LNCaP clone FGC (cell line): ENCODE measurements around the gene P2RY11.
A peak's percentile ranks its signal among the peaks of the same experiment; 100 is the strongest.

Experiments
- DNase-seq: peaks from one replicate; pipeline ENCODE4 v3.0.0-alpha.2; 2011; ENCODE audit warnings: low read depth
- H3K4me3 ChIP-seq: 2 replicates; pipeline ENCODE4 v1.5.1; 2011; ENCODE audit warnings: mild to moderate bottlenecking, low read depth, low read length, control low read depth
- CTCF ChIP-seq: IDR thresholded peaks from 2 replicates; pipeline ENCODE4 v1.5.1; 2012; ENCODE audit warnings: mild to moderate bottlenecking; ENCODE audit not compliant: control insufficient read depth, insufficient read depth; ENCODE audit errors: extremely low read depth

The P2RY11 gene

DNA sequence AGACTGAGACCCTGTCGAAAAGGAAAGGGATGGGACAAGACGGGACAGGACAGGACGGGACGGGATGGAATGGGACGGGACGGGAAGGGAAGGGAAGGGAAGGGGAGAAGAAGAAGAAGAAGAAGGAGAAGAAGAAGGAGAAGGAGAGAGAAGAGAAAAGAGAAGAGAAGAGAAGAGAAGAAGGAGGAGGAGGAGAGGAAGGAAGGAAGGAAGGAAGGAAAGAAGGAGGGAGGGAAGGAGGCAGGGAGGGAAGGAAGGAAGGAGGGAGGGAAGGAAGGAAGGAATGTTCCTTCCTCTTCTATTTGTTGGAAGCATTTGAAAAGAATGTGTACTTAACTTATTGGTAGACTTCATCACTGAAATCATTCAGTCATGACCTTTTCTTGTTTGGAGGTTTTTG lies 35.0 kb upstream of the P2RY11 start:
- no peak for TF ChIP-seq CTCF
- DNase-seq: no peak
- H3K4me3 ChIP-seq: no peak overlapping the region

DNA sequence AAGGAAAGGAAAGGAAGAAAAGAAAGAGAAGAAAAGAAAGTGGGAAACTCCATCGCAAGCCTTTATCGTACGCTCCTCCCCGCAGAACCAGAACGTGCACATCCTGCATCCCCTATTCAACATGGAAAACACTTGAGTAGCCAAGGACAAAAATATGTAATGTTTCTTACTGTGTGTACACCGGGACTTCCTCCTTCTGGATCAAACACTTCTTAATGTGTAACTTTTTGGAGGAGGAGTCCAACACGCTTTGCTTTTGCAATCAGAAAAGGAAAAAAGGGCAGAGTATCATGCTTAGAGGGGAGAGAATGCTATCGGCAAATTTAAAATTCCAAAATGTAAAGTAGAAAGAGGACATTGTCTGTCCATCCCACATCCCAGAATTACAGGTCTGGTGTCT lies 33.2 kb upstream of the P2RY11 start:
- DNase-seq: no peak
- no peak for TF ChIP-seq CTCF
- H3K4me3 ChIP-seq: no peak overlapping the region

DNA sequence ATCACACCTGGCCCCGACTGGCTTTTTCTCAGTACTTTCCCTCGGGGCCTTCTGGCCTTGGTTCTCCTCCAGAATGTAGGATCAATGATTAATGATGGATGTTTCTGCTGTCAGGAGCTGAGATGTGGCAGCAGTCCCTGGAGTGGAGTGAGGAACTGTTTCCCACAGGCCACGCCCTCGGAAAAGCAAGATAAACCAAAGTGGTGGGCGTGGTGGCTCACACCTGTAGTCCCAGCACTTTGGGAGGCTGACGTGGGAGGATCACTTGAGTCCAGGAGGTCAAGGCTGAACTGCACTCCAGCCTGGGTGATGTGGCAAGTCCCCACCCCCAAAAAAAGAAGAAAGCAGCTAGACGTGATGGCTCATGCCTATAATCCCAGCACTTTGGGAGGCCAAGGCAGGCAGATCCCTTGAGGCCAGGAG lies 32.5 kb upstream of the P2RY11 start:
- no peak overlapping the region for H3K4me3 ChIP-seq
- no peak for DNase-seq
- no peak for TF ChIP-seq CTCF

GRCh38 chr19:10083911-10084310 lies 27.6 kb upstream of the P2RY11 start:
- no peak overlapping the region for H3K4me3 ChIP-seq
- no peak for TF ChIP-seq CTCF
- DNase-seq: no peak

- TF ChIP-seq CTCF: no peak
Measured at GRCh38 chr19:10084803-10085202, 26.7 kb upstream of the P2RY11 start.

DNA sequence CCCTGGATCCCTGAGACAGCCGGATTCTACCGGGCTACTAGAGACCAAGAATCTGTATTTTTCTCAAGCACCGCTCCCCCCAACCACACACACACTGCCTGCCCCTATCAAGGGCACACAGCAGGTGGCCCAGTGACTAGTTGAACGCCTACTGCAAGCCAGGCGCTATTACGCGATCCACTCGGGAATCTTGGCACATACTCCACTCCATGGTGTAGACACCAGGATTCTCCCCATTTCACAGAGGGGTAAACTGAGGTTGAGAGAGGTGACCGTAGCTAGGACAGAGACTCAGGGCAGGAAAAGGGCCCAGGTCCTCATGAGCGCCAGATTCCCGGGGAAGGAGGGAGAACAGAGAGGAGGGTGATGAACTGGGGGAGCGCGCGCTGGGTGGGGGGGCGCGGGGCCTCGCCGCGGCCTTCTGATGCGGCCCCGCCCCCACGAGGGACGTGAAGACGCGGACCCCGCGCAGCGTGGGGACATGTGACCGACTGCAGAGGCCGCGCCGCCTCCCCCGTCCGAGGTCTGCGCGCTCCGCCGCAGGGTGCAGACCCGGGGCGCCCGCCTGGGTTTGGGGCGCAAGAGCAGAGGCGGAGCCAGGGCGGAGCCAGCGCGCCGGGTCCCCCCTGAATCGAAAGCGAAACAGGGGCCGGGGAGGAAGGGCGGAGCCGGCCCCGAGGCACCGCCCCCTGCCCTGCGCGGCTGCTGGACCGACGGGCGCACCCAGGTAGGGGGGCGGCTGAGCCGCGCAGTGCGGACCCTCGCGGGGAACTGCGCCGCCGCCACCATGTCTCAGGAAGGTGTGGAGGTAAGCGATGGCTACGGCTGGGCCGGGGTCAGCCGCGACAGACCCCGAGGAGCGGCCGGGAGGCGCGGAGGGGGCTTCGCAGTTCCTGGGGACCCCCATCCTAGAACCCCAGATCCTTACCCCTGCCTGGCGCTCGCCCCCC lies 25.6 kb upstream of the P2RY11 start, which contains the start of gene SHFL:
SHFL (plus strand) TSS at position 677 of the 950 bp plus-strand sequence; CDS start at position 788, 111 bp downstream.
- H3K4me3 ChIP-seq: peak within 1 kb of the TSS; percentile 76
- no peak for DNase-seq
- TF ChIP-seq CTCF: no peak

More at GRCh38 chr19:10084803-10085202, 26.7 kb upstream of the P2RY11 start:
- no peak overlapping the region for H3K4me3 ChIP-seq
- no peak for DNase-seq
